ENCODE measurements around the gene SUPT3H.

GRCh38 chr6:45398075-45398813 lies 20.5 kb upstream of the SUPT3H start:
- TF ChIP-seq, protein P1, sequence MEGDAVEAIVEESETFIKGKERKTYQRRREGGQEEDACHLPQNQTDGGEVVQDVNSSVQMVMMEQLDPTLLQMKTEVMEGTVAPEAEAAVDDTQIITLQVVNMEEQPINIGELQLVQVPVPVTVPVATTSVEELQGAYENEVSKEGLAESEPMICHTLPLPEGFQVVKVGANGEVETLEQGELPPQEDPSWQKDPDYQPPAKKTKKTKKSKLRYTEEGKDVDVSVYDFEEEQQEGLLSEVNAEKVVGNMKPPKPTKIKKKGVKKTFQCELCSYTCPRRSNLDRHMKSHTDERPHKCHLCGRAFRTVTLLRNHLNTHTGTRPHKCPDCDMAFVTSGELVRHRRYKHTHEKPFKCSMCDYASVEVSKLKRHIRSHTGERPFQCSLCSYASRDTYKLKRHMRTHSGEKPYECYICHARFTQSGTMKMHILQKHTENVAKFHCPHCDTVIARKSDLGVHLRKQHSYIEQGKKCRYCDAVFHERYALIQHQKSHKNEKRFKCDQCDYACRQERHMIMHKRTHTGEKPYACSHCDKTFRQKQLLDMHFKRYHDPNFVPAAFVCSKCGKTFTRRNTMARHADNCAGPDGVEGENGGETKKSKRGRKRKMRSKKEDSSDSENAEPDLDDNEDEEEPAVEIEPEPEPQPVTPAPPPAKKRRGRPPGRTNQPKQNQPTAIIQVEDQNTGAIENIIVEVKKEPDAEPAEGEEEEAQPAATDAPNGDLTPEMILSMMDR (IDR thresholded peaks at IDR 0.05), result no peak
- no peak for TF ChIP-seq POLR2A (IDR thresholded peaks at IDR 0.05)
